ELR (cell line): ENCODE data around the gene NKAIN2.
"Not testable (repeated sequence)": the region's sequence is repeated elsewhere in the genome, so short reads cannot be mapped to it uniquely, and the experiment has no call there.

Experiments
- DNase-seq: peaks from one replicate; pipeline ENCODE4 v3.0.0-alpha.2; 2015; ENCODE audit warnings: low read depth

The NKAIN2 gene

GRCh38 chr6:124319410-124319809 lies 515.7 kb downstream of the NKAIN2 start:
- DNase-seq, result no peak

- DNase-seq, result no peak
Observed at GRCh38 chr6:124324237-124324636, 520.6 kb downstream of the NKAIN2 start.

DNA sequence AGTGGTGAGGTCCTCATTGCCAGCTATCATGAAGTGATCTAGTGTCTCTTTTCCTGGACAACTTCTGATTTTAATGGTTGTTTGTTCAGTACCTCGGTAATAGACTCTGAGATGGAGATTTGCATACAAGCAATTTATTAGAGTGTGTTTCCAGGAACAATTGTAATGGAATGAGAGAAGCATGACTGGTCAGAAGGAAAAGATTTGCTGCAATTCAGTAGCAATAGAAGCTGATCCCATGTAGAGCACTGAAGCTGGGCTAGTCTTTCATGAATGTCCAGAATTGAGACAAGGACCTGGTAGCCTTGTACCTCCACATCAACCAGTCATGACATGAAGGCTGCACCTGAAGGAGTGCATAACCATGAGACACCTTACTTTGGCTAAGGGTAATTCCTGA lies 526.5 kb downstream of the NKAIN2 start:
- DNase-seq, result no peak

- no peak for DNase-seq
Observed at GRCh38 chr6:124334359-124334758, 530.7 kb downstream of the NKAIN2 start.

DNA sequence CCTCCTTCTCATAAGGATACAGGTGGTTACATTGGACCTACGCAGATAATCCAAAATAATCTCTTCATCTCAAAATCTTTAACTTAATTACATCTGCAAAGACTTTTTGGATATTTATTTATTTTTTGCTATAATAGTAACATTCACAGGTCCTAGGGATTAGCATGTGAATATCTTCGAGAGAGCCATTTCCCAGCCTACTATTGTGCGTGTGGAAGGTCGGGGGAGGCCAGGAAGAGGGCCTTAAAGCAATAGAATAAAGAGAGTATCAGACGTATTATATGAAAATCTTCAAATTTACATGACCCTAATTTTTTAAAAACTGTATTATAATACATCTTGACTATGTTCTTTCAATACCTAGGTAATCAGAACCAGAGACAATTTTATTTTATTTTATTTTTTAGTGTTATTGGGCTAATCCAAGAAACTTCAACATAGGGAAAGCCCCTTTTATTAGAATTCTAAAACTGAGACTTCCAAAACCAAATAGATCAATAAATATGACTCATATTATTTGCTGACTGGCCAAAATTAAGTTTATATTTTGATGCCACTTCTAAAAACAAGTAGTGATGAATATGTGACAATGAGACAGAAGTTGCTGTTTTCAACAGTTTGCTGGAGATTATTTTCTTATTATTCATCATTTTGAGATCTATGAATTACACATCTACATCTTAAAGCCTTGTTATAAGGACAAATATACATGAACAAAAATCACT lies 536.1 kb downstream of the NKAIN2 start:
- no peak for DNase-seq

- not testable (repeated sequence) for DNase-seq
Observed at GRCh38 chr6:124348339-124348738, 544.7 kb downstream of the NKAIN2 start.

DNA sequence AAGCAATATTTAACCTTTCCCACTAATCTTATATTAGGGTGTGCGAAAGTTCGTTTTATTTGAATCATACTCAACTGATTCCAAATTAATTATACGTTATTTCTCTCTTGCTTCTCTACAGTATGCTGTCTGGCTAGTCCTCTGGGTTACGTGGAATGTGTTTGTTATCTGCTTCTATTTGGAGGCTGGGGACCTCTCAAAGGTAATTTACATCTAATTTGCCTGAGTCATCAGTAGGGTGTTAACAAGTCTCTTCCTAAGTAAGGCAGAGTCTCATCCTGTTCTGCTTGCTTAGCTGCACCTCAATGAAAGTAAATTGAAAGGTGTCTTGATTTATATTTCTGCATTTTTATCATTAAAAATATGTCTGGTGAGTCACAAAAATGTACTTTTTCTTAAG lies 551.5 kb downstream of the NKAIN2 start:
- no peak for DNase-seq

GRCh38 chr6:124356276-124356810 lies 552.7 kb downstream of the NKAIN2 start:
- no peak for DNase-seq

DNA sequence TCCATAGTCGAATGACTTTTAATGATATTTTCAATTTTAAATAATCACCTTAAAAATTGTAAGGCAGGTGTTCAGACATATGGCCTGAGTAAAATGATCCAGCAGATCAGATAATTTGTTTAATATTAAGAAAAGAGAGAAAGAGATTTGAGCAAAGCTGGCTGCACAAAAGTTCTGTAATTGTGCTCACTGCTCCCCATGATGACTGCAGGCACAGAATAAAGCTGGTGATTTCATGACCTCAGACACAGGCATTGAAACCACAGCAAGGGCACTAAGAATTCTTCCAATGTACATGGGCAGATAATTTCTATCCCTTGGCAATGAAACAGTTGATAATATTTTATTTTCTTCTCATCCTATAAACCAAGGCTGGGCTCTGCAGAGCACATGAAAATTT lies 553.1 kb downstream of the NKAIN2 start:
- DNase-seq, result no peak

GRCh38 chr6:124368131-124368530 lies 564.5 kb downstream of the NKAIN2 start:
- DNase-seq, result no peak

- no peak for DNase-seq
Observed at GRCh38 chr6:124371974-124372475, 568.4 kb downstream of the NKAIN2 start.

DNA sequence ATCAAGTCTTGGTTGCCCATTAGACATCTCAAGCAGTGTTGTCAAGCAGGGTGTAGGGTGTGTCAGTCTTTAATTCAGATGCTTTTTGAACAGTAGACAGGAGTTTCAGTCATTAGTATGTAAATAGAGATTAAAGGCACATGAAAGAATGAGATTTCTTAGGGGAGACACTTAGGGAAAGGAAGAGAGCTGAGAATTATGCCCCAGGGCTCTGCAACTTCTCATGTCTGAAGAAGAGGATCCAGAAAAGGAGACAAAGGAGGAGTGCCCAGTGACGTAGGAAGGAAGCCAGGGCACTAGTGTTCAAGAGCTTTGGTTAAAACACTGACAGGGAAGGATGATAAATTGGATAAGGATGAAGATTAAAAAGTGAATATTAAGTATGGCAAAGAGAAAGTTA lies 569.7 kb downstream of the NKAIN2 start:
- no peak for DNase-seq

DNA sequence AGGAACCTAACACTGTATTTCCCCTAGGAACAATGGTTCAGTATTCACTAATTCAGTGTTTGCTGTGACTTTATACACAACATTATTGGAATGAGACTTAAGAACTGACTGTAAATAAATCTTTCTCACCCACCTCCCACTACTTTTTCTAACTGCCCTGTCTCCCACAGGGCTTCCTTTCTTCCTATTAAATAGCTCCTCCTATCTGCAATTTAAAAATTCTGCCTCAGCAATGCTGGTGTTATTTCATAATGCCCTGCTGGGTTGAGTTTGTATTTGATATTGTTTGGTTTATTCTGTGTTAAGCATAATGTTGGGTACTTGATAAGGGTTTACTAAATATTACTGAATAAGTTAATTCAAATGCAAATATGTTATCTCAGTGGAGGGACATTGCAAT lies 585.5 kb downstream of the NKAIN2 start:
- no peak for DNase-seq

DNA sequence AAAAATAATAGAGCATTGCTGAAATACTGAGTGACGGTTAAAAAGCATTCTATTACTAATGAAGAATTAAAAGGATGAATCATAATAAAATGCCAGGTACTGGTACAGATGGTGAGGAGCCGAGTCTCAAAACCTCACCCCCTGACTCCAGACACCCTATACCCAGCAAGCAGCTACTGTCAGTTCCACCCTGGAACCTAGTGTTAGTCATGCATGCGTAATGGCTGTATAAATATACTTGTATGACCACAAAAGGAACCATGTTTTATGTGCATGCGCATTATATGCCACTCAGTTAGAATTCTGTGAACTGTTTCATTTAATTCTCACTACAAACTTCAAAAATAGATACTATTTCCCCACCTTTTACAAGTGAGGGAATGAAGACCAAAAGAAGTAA lies 589.9 kb downstream of the NKAIN2 start:
- peak; percentile 22 for DNase-seq

GRCh38 chr6:124396361-124396760 lies 592.7 kb downstream of the NKAIN2 start:
- no peak for DNase-seq

DNA sequence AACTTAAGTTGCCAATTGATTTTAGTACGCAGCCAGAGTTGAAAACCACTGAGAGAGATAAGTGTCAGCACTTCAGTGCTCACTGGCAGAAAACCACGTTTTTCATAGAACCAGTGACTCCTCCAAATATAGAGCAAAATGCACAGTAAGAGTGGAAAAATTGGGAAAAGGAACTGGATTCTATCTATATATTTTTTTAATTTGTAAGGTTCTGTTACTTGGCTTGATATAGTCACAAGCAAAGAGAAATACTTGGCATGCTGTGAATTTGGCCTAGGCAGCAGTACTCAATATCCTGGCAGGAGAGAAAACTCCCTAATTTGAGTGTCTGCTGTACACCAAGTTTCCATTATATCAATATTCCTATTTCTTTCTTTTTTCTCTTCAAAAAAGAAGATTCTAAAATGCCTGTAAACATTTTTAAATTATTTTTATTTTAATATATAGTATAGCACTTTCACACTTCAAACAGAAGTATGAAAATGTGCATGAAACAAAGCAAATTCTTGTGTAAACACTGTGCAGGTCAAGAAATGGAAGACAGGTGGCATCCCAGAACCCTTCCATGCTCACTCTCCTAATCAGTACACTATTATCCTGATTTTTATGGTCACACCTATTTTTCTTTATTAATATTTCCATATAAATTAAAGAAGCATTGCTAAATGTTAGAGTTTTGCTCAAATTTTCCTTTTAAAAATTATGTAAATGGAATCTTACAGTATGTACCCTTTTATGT lies 596.8 kb downstream of the NKAIN2 start:
- no peak for DNase-seq

GRCh38 chr6:124410425-124410824 lies 606.8 kb downstream of the NKAIN2 start:
- DNase-seq, result not testable (repeated sequence)

- not testable (repeated sequence) for DNase-seq
Observed at GRCh38 chr6:124412657-124413056, 609.0 kb downstream of the NKAIN2 start.

DNA sequence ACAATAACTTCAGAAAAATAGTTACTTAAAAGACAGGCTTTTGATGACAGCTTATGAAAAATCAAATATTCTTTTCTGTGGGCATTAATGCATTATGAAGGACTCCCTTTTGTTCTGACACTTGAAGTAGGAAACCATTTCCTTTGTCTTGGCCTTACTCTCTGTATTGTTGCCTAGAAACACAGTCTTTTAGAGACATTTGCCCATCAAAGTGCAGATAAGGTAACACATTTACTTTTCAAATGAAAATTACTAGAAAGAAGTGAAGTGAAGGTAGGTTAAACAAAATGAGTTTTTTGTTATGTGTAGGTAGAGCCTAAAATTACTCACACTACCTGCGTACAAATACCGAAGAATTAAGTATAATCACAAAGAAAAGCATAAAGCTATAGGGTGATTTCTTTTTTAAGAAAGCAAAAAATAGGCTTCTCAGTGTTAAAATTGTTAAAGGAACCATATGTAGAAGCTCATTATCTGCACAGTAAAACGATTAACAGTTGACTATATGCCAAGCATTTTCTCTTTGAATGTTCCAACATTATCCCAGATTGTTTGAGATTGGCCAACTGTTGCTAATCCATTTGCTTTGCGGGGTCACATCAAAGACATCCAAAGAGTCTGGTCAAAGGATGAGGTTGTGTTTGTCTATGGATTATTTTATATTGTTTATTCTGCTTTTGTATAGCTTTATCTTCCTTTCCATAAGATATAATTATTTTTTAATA lies 616.6 kb downstream of the NKAIN2 start:
- DNase-seq, result no peak

- no peak for DNase-seq
Observed at GRCh38 chr6:124423621-124424020, 620.0 kb downstream of the NKAIN2 start.

DNA sequence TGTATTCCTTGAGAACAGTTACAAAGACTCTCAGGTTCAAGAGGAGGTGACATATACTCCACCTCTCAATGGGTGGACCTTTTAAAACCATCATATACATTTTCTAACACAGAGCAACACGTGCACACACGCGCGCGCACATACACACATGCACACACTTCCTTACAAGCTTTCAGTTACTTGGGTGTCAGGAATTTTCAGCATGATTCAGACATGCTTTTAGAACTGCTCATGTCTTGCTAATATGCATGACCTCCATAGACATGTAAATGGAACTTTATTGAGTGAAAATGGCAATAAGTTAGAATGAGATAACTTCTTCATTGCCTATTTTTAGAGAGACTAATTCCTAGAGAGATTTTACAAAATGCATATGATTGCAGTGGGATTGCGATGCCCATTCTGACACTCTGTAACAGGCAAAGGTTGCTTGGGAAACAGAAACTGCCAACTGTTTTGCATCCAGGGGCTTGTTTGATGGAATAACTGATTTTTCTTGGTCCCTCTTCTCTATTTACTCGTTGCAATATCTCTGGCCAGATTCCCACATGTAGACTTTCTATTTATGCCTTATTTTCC lies 627.2 kb downstream of the NKAIN2 start:
- no peak for DNase-seq

- DNase-seq, result no peak
Observed at GRCh38 chr6:124432620-124433019, 629.0 kb downstream of the NKAIN2 start.
